B cell (primary cell): Measurements from ENCODE around the gene ZNF878.

Experiments
- CTCF ChIP-seq: fragments of 200-600 bp; IDR thresholded peaks from one replicate; pipeline ENCODE4 v1.8.0; 2022; ENCODE audit warnings: antibody characterized with exemption, mild to moderate bottlenecking
- EZH2 ChIP-seq: IDR thresholded peaks from 2 replicates; pipeline ENCODE4 v1.6.1; 2012; ENCODE audit warnings: borderline replicate concordance, low read depth, mild to moderate bottlenecking, moderate library complexity, low read length; ENCODE audit not compliant: insufficient read depth, poor library complexity, severe bottlenecking

GRCh38 chr19:12034620-12035019 lies 18.1 kb downstream of the ZNF878 start:
- TF ChIP-seq CTCF, result no peak
- TF ChIP-seq EZH2, result no peak
